SK-N-SH (cell line): ENCODE measurements around the gene KCNIP4.

Experiments used
- CHD2 ChIP-seq: fragments of 150-350 bp; IDR thresholded peaks from 2 replicates; pipeline ENCODE4 v1.6.1; 2018; ENCODE audit warnings: low read length; ENCODE audit not compliant: partially characterized antibody
- EP300 ChIP-seq, 2 experiments: IDR thresholded peaks; 2 replicates each; pipeline versions ENCODE4 v1.4.0 to v1.6.1; 2012; ENCODE audit warnings: borderline replicate concordance in 1 of 2, low read depth in 1 of 2, low read length in 1 of 2

- TF ChIP-seq CHD2 (no peak), EP300 (IDR thresholded peaks at IDR 0.05; ENCODE audit: borderline replicate concordance in 1 of 2, low read depth in 1 of 2, low read length in 1 of 2) (no peak)
Measured at GRCh38 chr4:21136051-21136630, 812.4 kb downstream of the KCNIP4 start.
